Raji (cell line): ENCODE data around the gene DMGDH.

Experiments used
- POLR2A ChIP-seq: IDR thresholded peaks from 2 replicates; pipeline ENCODE4 v1.6.1; 2011; ENCODE audit warnings: low read depth, low read length, control low read depth; ENCODE audit not compliant: insufficient read depth

The DMGDH gene

GRCh38 chr5:79032782-79033181, 36.7 kb downstream of the DMGDH start:
- no peak for TF ChIP-seq POLR2A

DNA sequence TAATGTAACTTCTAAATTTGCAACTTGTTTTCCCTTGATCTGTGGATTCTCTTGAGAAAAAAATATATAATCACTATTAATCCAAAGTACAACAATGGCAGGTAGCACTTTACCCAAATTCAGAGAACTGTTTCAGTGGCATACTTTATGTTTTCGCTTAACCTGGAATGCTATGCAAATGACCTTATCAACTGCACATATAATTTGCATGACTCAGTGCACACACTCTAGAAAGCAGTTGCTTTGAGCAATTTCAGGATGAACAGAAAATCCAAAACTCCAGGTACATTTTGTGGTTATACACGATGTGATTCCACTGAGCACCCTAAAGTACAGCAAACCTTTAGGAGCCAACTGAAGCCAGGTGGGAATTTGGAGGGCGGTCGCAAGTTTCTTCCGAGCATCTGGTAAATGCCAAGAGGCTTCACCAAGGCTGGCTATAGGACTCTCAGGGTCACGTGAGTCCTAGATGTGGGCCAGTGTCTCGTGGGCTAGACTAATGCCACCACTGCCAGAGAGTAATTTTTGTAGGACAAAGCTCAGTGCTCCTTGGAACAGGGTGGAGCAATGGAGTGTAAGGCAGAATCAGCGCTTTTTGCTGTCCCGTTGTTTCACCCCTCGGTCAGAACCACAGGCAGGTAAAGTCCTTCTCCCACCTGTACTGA, 37.3 kb downstream of the DMGDH start:
- TF ChIP-seq POLR2A: no peak

GRCh38 chr5:79031485-79031867, 38.0 kb downstream of the DMGDH start:
- TF ChIP-seq POLR2A: no peak

- no peak for TF ChIP-seq POLR2A
Measured at GRCh38 chr5:79030663-79031484, 38.6 kb downstream of the DMGDH start.

DNA sequence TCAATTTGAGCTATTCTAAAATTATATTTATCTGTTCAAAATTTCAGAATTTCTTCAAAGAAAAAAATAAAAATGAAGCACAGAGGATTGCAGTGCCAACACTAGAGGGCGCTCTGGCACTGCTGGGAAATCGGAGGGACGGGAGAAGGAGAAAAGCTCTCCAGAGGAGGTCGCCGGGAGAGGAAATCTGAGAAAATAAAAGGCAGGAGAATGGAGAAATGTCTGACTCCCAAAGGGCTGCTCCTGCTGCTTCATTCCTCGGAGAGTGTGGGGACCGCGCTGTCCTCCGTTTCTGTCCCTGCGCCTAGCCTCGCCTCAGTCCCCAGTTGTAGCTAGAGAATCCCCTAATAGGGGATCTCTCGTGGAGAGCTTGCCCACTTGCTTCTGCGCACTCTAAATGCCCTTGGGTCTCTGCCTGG, 44.4 kb downstream of the DMGDH start:
- no peak for TF ChIP-seq POLR2A

GRCh38 chr5:79023947-79024346, 45.5 kb downstream of the DMGDH start:
- no peak for TF ChIP-seq POLR2A

DNA sequence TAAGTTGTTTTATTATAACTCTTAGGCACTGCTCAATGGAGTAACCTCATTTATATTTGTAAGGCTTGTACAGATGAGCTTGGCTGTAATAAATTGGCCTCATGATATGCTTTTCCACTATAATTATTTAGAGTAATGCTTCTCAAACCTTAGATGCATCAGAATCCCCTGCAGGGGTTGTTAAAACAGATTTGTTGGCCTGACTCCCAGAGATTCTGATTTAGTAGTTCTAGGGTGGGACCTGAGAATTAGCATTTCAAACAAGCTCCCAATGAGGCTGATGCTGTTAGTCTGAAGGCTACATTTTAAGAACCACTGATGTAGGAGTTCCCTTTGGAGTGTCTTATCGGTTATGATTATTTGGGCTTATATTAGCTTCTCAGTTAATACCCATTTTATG, 46.1 kb downstream of the DMGDH start:
- no peak for TF ChIP-seq POLR2A

DNA sequence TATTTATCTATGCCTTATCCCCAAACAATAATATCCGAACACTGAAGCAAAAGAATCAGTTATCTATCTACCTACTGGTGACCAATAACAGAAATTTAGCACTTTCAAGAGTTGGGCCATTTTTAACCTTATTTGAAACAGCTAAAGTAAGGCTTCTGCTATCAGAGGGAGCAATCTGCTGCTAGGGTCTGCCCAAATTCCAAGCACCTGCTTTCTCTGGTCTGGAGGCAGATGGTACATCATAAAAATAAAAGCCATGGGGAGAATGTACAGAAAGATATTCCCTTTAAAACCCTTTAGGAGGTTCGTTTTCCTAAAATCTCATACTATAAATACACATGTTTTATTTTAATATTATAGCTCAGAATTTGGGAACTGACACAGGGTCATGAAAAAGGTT, 46.7 kb downstream of the DMGDH start:
- no peak for TF ChIP-seq POLR2A

DNA sequence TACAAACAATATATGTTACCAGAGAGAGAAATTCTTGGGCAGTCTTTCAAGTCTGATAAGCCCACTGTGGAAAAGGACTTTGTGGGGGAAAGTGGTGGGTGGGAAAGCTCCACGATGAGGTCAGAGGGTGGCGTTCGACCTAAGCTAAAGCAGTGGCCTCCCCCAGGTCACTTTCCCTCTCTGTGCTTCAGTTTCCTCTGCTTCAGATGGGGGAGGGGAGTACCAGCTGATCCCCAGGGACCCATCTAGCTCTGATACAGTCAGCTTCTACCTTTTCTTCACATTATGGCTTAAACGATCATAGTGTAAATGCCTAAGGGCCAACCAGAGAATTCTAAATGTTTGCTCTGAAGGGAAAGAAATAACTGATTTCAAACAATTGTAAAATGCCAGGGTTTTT, 47.7 kb downstream of the DMGDH start:
- no peak for TF ChIP-seq POLR2A

DNA sequence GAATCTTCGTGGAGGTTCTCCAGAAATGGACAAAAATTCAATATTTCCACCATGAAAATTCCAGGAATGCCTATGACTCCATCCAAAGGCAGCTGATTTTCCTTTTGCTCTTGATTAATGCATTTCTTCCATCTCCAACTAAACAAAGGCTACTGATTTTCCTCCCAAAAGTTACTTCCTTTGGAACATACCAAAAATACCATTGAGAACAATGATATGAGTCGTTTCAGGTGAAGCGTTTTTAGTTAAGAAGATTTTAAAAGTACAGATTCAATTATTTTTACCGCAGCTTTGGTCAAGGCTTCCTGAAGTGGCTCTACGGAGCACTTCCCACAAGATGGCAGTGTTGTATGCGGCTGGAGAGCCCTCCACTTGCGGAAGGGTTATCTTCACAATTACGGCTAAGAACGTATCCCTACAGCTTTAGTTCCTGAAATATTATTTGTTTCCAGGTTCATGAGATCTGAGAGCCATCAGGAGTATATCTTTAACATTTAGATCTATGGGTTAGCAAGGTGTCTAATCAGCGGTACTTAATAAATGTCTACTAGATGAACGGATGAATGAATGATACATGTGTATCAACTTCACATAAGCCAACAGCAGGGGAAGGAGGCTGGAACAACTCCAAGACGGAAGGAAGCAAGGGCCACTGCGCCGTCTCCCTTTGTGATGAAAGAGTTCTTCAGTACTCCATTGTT, 48.5 kb downstream of the DMGDH start:
- no peak for TF ChIP-seq POLR2A

DNA sequence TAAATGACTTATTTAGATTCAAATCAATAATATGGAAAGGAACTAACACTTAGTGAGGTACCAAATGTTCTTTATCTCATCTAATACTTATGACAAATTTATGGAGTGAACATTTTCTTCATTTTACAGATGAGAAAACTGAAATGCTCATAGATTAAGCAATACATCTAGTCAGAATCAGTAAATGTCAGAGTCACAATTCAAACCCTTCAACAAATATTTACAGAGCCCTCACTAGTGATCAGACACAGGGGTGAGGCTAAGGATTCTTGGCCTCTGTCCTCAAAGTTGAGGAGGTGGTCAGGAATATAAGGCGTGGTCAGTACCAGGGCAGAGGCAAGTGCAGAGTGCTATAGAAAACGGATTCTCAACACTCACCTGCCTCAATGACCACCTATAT, 54.8 kb downstream of the DMGDH start:
- TF ChIP-seq POLR2A: no peak

DNA sequence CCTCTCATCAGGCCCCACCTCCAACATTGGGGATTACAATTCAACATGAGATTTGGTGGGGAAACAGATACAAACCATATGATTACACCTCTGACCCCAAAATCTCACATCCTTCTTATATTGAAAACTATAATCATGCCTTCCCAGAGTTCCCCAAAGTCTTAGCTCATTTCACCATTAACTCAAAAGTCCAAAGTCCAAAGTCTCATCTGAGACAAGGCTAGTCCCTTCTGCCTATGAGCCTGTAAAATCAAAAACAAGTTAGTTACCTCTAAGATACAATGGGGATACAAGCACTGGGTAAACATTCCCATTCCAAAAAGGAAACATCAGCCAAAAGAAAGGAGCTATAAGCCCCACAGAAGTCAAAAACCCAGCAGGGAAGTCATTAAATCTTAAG, 57.6 kb downstream of the DMGDH start:
- TF ChIP-seq POLR2A: no peak

GRCh38 chr5:79011219-79011836, 58.1 kb downstream of the DMGDH start:
- TF ChIP-seq POLR2A: no peak

DNA sequence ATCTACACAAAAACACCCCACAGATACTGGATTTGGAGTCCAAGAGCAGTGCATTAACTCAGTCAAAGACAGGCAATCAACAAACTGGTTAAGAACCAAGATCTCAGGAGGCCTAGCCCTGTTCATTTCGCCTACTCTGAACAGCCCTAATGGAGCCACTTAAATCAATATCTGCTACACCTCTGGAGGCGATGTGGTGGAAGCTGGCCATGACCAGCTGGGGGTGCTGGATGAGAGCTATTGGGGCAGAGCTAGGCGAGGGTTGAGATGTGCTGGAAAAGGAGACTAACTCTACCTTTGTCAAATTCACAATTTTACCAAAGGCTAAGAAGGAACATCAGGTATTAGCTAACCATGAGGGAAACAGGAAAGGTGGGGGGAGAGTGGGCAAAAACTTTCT, 61.1 kb downstream of the DMGDH start:
- TF ChIP-seq POLR2A: no peak

- TF ChIP-seq POLR2A: no peak
Measured at GRCh38 chr5:79007872-79008271, 61.6 kb downstream of the DMGDH start.

DNA sequence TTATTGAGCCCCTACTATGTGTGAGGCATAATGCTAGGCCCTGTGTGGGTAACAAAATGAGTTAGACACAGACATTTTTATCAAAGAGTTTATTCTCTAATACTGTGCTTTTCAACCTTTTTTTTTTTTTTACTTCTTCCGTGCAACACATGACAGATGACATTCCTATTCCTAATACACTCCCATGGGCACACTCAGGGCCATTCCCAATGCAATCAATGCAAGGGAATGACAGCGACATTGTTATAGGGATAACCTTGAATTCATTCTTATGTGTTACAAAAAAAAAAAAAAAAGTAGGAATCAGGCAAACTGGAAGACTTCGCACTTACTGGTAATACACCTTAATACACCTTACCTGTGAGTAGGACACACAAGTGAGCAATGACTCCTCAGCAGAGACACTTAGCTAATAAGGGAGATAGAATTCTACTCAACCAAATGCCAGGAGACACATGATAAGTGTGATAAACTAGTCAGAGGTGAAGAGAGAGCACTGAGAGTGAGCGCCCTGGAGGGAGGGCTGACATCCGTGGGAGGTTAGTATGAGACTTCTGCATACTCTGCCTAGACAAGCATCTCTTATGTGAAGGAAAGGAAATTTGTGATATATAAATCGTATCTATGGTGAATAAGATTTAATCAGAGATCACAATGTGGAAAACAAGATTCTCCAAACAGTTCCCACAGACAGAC, 63.4 kb downstream of the DMGDH start:
- TF ChIP-seq POLR2A: no peak

- no peak for TF ChIP-seq POLR2A
Measured at GRCh38 chr5:79005151-79005550, 64.3 kb downstream of the DMGDH start.
